GM10266 (cell line): ENCODE data around the gene DBET.
"Not testable (repeated sequence)": the region's sequence is repeated elsewhere in the genome, so short reads cannot be mapped to it uniquely, and the experiment has no call there.

ENCODE experiments used
- DNase-seq: peaks from one replicate; pipeline ENCODE4 v3.0.0; 2012; ENCODE audit errors: extremely low spot score
- CTCF ChIP-seq: IDR thresholded peaks from 2 replicates; pipeline ENCODE4 v1.5.1; 2012; ENCODE audit warnings: mild to moderate bottlenecking, low read depth; ENCODE audit not compliant: control insufficient read depth, insufficient read depth; ENCODE audit errors: missing control alignments

Gene DBET

GRCh38 chr4:190064342-190064741 lies at the start of gene DBET:
Gene DBET, plus strand, starts transcription at chr4:190064502.
- not testable (repeated sequence) for DNase-seq

- peak; percentile 1 for TF ChIP-seq CTCF
- DNase-seq: peak; percentile 22
These were observed 49.3 kb upstream of the DBET start for GRCh38 chr4:190014771-190015537.

GRCh38 chr4:190015538-190016368 lies 48.5 kb upstream of the DBET start:
- no peak for TF ChIP-seq CTCF

GRCh38 chr4:190016369-190017289 lies 47.7 kb upstream of the DBET start:
- no peak for TF ChIP-seq CTCF
- peak; percentile 8 for DNase-seq

More at GRCh38 chr4:190015538-190016368, 48.5 kb upstream of the DBET start:
- DNase-seq: peak; percentile 8

- DNase-seq: peak; percentile 26
These were observed 46.7 kb upstream of the DBET start for GRCh38 chr4:190017357-190018200.

GRCh38 chr4:190018201-190018920 lies 45.9 kb upstream of the DBET start:
- DNase-seq: peak; percentile 5
- no peak for TF ChIP-seq CTCF

More at GRCh38 chr4:190017357-190018200, 46.7 kb upstream of the DBET start:
- no peak for TF ChIP-seq CTCF
